Epithelial cell of esophagus (primary cell): ENCODE measurements around the gene CHMP1A.

Source experiments
- DNase-seq: peaks from one replicate; pipeline ENCODE4 v3.0.0; 2010; ENCODE audit warnings: low read depth
- H3K4me3 ChIP-seq: 2 replicates; pipeline ENCODE4 v1.5.1; 2011; ENCODE audit warnings: mild to moderate bottlenecking, low read length, control low read depth
- CTCF ChIP-seq: IDR thresholded peaks from 2 replicates; pipeline ENCODE4 v1.5.1; 2011; ENCODE audit warnings: low read depth, mild to moderate bottlenecking, low read length, control low read depth, inconsistent platforms; ENCODE audit not compliant: insufficient read depth; ENCODE audit errors: missing control alignments

The CHMP1A gene

GRCh38 chr16:89615176-89615575 lies 42.3 kb downstream of the CHMP1A start:
- H3K4me3 ChIP-seq: no peak overlapping the region
- TF ChIP-seq CTCF: no peak

GRCh38 chr16:89613954-89614459 lies 43.5 kb downstream of the CHMP1A start:
- TF ChIP-seq CTCF: no peak
- H3K4me3 ChIP-seq: no peak overlapping the region
- no peak for DNase-seq

More at GRCh38 chr16:89615176-89615575, 42.3 kb downstream of the CHMP1A start:
- no peak for DNase-seq

GRCh38 chr16:89613231-89613953 lies 44.1 kb downstream of the CHMP1A start, which contains the start of gene DPEP1:
Gene DPEP1, plus strand, starts transcription at chr16:89613642. Its CDS starts 16,769 bp downstream, at chr16:89630411.
- TF ChIP-seq CTCF: no peak
- H3K4me3 ChIP-seq: no peak within 1 kb of the TSS
- DNase-seq: no peak

GRCh38 chr16:89612415-89613166 lies 44.9 kb downstream of the CHMP1A start:
- DNase-seq: no peak

GRCh38 chr16:89610108-89610453 lies 47.4 kb downstream of the CHMP1A start:
- no peak for TF ChIP-seq CTCF
- no peak for DNase-seq

More at GRCh38 chr16:89612415-89613166, 44.9 kb downstream of the CHMP1A start:
- no peak for TF ChIP-seq CTCF
- no peak overlapping the region for H3K4me3 ChIP-seq

GRCh38 chr16:89607937-89608740 lies 49.4 kb downstream of the CHMP1A start:
- DNase-seq: no peak
- TF ChIP-seq CTCF: no peak
- no peak overlapping the region for H3K4me3 ChIP-seq

More at GRCh38 chr16:89610108-89610453, 47.4 kb downstream of the CHMP1A start:
- no peak overlapping the region for H3K4me3 ChIP-seq
